ENCODE results near the gene SLC9A9.

SLC9A9 gene

GRCh38 chr3:143421556-143421955 is 426.7 kb downstream of the SLC9A9 start:
- no peak for DNase-seq
- no peak for TF ChIP-seq GATA1 (IDR thresholded peaks at IDR 0.05; ENCODE audit: low read depth, low read length)
- TF ChIP-seq POLR2A (IDR thresholded peaks at IDR 0.05; ENCODE audit: low read length): no peak

GRCh38 chr3:143419611-143420010 is 428.7 kb downstream of the SLC9A9 start:
- no peak for DNase-seq
- TF ChIP-seq GATA1 (IDR thresholded peaks at IDR 0.05; ENCODE audit: low read depth, low read length) (no peak), POLR2A (IDR thresholded peaks at IDR 0.05; ENCODE audit: low read length) (no peak)

- no peak for DNase-seq
- TF ChIP-seq GATA1 (IDR thresholded peaks at IDR 0.05; ENCODE audit: low read depth, low read length) (no peak), POLR2A (IDR thresholded peaks at IDR 0.05; ENCODE audit: low read length) (no peak)
Observed at GRCh38 chr3:143418391-143418790, 429.9 kb downstream of the SLC9A9 start.

- DNase-seq: no peak
- no peak for TF ChIP-seq GATA1 (IDR thresholded peaks at IDR 0.05; ENCODE audit: low read depth, low read length)
- TF ChIP-seq POLR2A (IDR thresholded peaks at IDR 0.05; ENCODE audit: low read length): no peak
Observed at GRCh38 chr3:143416229-143416628, 432.0 kb downstream of the SLC9A9 start.

GRCh38 chr3:143414571-143415253 is 433.6 kb downstream of the SLC9A9 start:
- TF ChIP-seq GATA1 (IDR thresholded peaks at IDR 0.05; ENCODE audit: low read depth, low read length): no peak
- no peak for TF ChIP-seq POLR2A (IDR thresholded peaks at IDR 0.05; ENCODE audit: low read length)

GRCh38 chr3:143413372-143413771 is 434.9 kb downstream of the SLC9A9 start:
- DNase-seq: no peak
- TF ChIP-seq GATA1 (IDR thresholded peaks at IDR 0.05; ENCODE audit: low read depth, low read length): no peak
- no peak for TF ChIP-seq POLR2A (IDR thresholded peaks at IDR 0.05; ENCODE audit: low read length)

More at GRCh38 chr3:143414571-143415253, 433.6 kb downstream of the SLC9A9 start:
- DNase-seq: no peak

GRCh38 chr3:143412084-143412483 is 436.2 kb downstream of the SLC9A9 start:
- no peak for DNase-seq
- no peak for TF ChIP-seq GATA1 (IDR thresholded peaks at IDR 0.05; ENCODE audit: low read depth, low read length)
- TF ChIP-seq POLR2A (IDR thresholded peaks at IDR 0.05; ENCODE audit: low read length): no peak

GRCh38 chr3:143410259-143410658 is 438.0 kb downstream of the SLC9A9 start:
- TF ChIP-seq GATA1 (IDR thresholded peaks at IDR 0.05; ENCODE audit: low read depth, low read length): no peak
- no peak for TF ChIP-seq POLR2A (IDR thresholded peaks at IDR 0.05; ENCODE audit: low read length)
- DNase-seq: no peak

GRCh38 chr3:143408771-143409170 is 439.5 kb downstream of the SLC9A9 start:
- DNase-seq: no peak
- TF ChIP-seq GATA1 (IDR thresholded peaks at IDR 0.05; ENCODE audit: low read depth, low read length) (no peak), POLR2A (IDR thresholded peaks at IDR 0.05; ENCODE audit: low read length) (no peak)

GRCh38 chr3:143402602-143403001 is 445.7 kb downstream of the SLC9A9 start:
- TF ChIP-seq GATA1 (IDR thresholded peaks at IDR 0.05; ENCODE audit: low read depth, low read length) (no peak), POLR2A (IDR thresholded peaks at IDR 0.05; ENCODE audit: low read length) (no peak)
- DNase-seq: no peak

- TF ChIP-seq POLR2A (IDR thresholded peaks at IDR 0.05; ENCODE audit: low read length): no peak
- TF ChIP-seq GATA1 (IDR thresholded peaks at IDR 0.05; ENCODE audit: low read depth, low read length): no peak
- no peak for DNase-seq
Observed at GRCh38 chr3:143396790-143397189, 451.5 kb downstream of the SLC9A9 start.

GRCh38 chr3:143389388-143389787 is 458.9 kb downstream of the SLC9A9 start:
- no peak for DNase-seq

GRCh38 chr3:143387425-143387824 is 460.8 kb downstream of the SLC9A9 start:
- DNase-seq: no peak
- TF ChIP-seq POLR2A (IDR thresholded peaks at IDR 0.05; ENCODE audit: low read length) (no peak), GATA1 (IDR thresholded peaks at IDR 0.05; ENCODE audit: low read depth, low read length) (no peak)

More at GRCh38 chr3:143389388-143389787, 458.9 kb downstream of the SLC9A9 start:
- no peak for TF ChIP-seq GATA1 (IDR thresholded peaks at IDR 0.05; ENCODE audit: low read depth, low read length)
- TF ChIP-seq POLR2A (IDR thresholded peaks at IDR 0.05; ENCODE audit: low read length): no peak

- no peak for DNase-seq
- TF ChIP-seq GATA1 (IDR thresholded peaks at IDR 0.05; ENCODE audit: low read depth, low read length): no peak
- no peak for TF ChIP-seq POLR2A (IDR thresholded peaks at IDR 0.05; ENCODE audit: low read length)
Observed at GRCh38 chr3:143384076-143384475, 464.2 kb downstream of the SLC9A9 start.

GRCh38 chr3:143383421-143383820 is 464.8 kb downstream of the SLC9A9 start:
- TF ChIP-seq POLR2A (IDR thresholded peaks at IDR 0.05; ENCODE audit: low read length) (no peak), GATA1 (IDR thresholded peaks at IDR 0.05; ENCODE audit: low read depth, low read length) (no peak)
- DNase-seq: no peak
